ENCODE data around the gene MLPH.

DNA sequence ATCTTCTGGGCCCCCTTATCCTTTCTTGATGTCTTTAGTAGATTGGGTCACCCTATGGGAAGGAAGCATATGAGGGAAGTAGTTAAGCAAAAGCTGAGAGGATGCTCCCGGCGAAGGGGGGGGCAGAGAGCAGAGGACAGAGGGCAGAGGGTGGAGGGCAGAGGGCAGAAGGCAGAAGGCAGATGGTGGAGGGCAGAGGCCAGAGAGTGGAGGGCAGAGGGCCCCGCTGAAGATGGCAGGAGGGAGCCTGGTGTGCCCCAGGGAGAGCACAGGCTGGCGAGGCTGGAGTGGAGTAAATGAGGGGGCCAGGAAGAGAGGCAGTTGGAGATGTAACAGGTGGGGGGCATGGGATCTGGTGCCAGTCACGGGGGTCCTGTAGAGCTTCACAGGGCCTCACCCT, 7.0 kb downstream of the MLPH start:
- TF ChIP-seq POLR2A (IDR thresholded peaks at IDR 0.05; ENCODE audit: low read length) (no peak), GATA1 (IDR thresholded peaks at IDR 0.05; ENCODE audit: low read depth, low read length) (no peak)

Measured in erythroblast (primary cell).